ENCODE data around the gene ARFRP1.

GRCh38 chr20:63678071-63678470 is 29.7 kb downstream of the ARFRP1 start:
- no peak for TF ChIP-seq CTCF (IDR thresholded peaks at IDR 0.05)
- TF ChIP-seq TP53 (CRISPR knock-in tag; IDR thresholded peaks at IDR 0.05) = no peak
- no peak for TF ChIP-seq ATF6 (CRISPR knock-in tag; IDR thresholded peaks at IDR 0.05)
